H1 (cell line): ENCODE data around the gene CMTR2. TPM values are rescaled to one million over a fixed set of nuclear protein-coding genes. Genes with fewer than 3 reads are reported as not detected.

Experiments
- CTCF ChIA-PET: fragments of 300-600 bp; sonication (Branson Sonifier 250); formaldehyde crosslinking; loops from one replicate; lab custom pipeline; 2021; ENCODE audit not compliant: partially characterized antibody; lab: Charles Lee
- POLR2A ChIA-PET: fragments of 300-600 bp; sonication (Branson Sonifier 250); formaldehyde crosslinking; loops from one replicate; lab custom pipeline; 2021; ENCODE audit warnings: inconsistent platforms; ENCODE audit not compliant: partially characterized antibody; lab: Charles Lee
- DNase-seq, 2 experiments: peaks; one replicate each; pipeline versions ENCODE4 v3.0.0 to v3.0.0-alpha.2; 2010 to 2022; ENCODE audit warnings: low spot score in 2 of 2, low read depth in 1 of 2, mixed read lengths in 1 of 2
- FAIRE-seq: peaks from 2 replicates; lab custom pipeline; 2011; peaks lifted over from hg19 to GRCh38; lab: Jason Lieb, UNC
- H2AFZ ChIP-seq: 2 replicates; pipeline ENCODE4 v1.8.1; 2012; ENCODE audit warnings: low read length, inconsistent platforms
- H2AK5ac ChIP-seq: 2 replicates; pipeline ENCODE4 v1.6.1; 2013; ENCODE audit warnings: low read depth, low read length
- H2BK120ac ChIP-seq: replicated peaks from 2 replicates; pipeline ENCODE3; 2013; ENCODE audit warnings: low read depth, low read length, inconsistent platforms
- H2BK12ac ChIP-seq: 2 replicates; pipeline ENCODE4 v1.6.1; 2013; ENCODE audit warnings: low read depth, low read length
- H2BK15ac ChIP-seq: 2 replicates; pipeline ENCODE4 v1.6.1; 2013; ENCODE audit warnings: low read length
- H2BK20ac ChIP-seq: 2 replicates; pipeline ENCODE4 v1.6.1; 2013; ENCODE audit warnings: low read length
- H2BK5ac ChIP-seq: 2 replicates; pipeline ENCODE4 v1.6.1; 2013; ENCODE audit warnings: low read depth, low read length
- H3K14ac ChIP-seq: 2 replicates; pipeline ENCODE4 v1.6.1; 2013; ENCODE audit warnings: inconsistent platforms; ENCODE audit not compliant: insufficient read length
- H3K18ac ChIP-seq: 2 replicates; pipeline ENCODE4 v1.6.1; 2013; ENCODE audit warnings: low read length; ENCODE audit errors: extremely low read depth
- H3K23ac ChIP-seq: 2 replicates; pipeline ENCODE4 v1.6.1; 2013; ENCODE audit warnings: inconsistent platforms; ENCODE audit not compliant: insufficient read length
- H3K23me2 ChIP-seq: 2 replicates; pipeline ENCODE4 v1.6.1; 2013; ENCODE audit warnings: low read depth, low read length
- H3K27ac ChIP-seq: 2 replicates; pipeline ENCODE4 v1.6.1; 2011; ENCODE audit warnings: low read depth, low read length, inconsistent platforms
- H3K27me3 ChIP-seq, 4 experiments: replicated peaks in 1 of 4; 1 replicate in 1 of 4; 2 replicates in 3 of 4; pipeline versions ENCODE4 v1.6.1 to v1.8.1; 2011 to 2013; ENCODE audit warnings: low read length in 3 of 4, mild to moderate bottlenecking in 3 of 4, inconsistent platforms in 2 of 4, mixed read lengths in 2 of 4, moderate library complexity in 1 of 4; ENCODE audit not compliant: control insufficient read depth in 3 of 4, insufficient read depth in 3 of 4; ENCODE audit errors: extremely low read depth in 1 of 4
- H3K36me3 ChIP-seq, 4 experiments: 2 replicates each; pipeline versions ENCODE4 v1.6.1 to v1.8.1; 2011 to 2013; ENCODE audit warnings: mild to moderate bottlenecking in 4 of 4, low read length in 3 of 4, moderate library complexity in 2 of 4, control low read depth in 1 of 4, inconsistent platforms in 1 of 4; ENCODE audit not compliant: insufficient read depth in 4 of 4, control insufficient read depth in 2 of 4
- H3K4ac ChIP-seq: replicated peaks from 2 replicates; pipeline ENCODE3; 2013; ENCODE audit warnings: low read length, low read depth, mixed read lengths, inconsistent platforms; ENCODE audit not compliant: insufficient read length
- H3K4me1 ChIP-seq, 4 experiments: replicated peaks in 1 of 4; 1 replicate in 1 of 4; 2 replicates in 3 of 4; pipeline versions ENCODE4 v1.6.1 to v1.8.1; 2011 to 2013; ENCODE audit warnings: low read length in 3 of 4, inconsistent platforms in 2 of 4, mixed read lengths in 1 of 4; ENCODE audit not compliant: insufficient read depth in 4 of 4, control insufficient read depth in 3 of 4
- H3K4me2 ChIP-seq, 2 experiments: 2 replicates each; pipeline versions ENCODE4 v1.6.1 to v1.8.1; 2011 to 2013; ENCODE audit warnings: low read depth in 2 of 2, low read length in 2 of 2, control low read depth in 1 of 2, inconsistent platforms in 1 of 2, mild to moderate bottlenecking in 1 of 2; ENCODE audit not compliant: insufficient read depth in 1 of 2
- H3K4me3 ChIP-seq, 4 experiments: fragments of 200-600, 300-600 bp in 1 of 4; sonication (generic), shearing (Covaris generic), sonication (Bioruptor Twin) in 1 of 4; 2 replicates each; pipeline versions ENCODE4 v1.5.1 to v1.8.1; 2011 to 2016; ENCODE audit warnings: low read length in 4 of 4, low read depth in 3 of 4, control low read depth in 2 of 4, inconsistent platforms in 2 of 4, mild to moderate bottlenecking in 2 of 4, mixed read lengths in 1 of 4, moderate library complexity in 1 of 4; ENCODE audit not compliant: insufficient read depth in 2 of 4; ENCODE audit errors: extremely low read depth in 1 of 4
- H3K56ac ChIP-seq: replicated peaks from 2 replicates; pipeline ENCODE3; 2013; ENCODE audit warnings: low read depth, mild to moderate bottlenecking, mixed read lengths, low read length, inconsistent platforms; ENCODE audit not compliant: insufficient read length
- H3K79me1 ChIP-seq: 2 replicates; pipeline ENCODE4 v1.6.1; 2013; ENCODE audit warnings: low read depth, low read length, control low read depth
- H3K79me2 ChIP-seq, 2 experiments: 2 replicates each; pipeline versions ENCODE4 v1.6.1 to v1.8.1; 2012 to 2013; ENCODE audit warnings: low read length in 2 of 2, mild to moderate bottlenecking in 2 of 2, inconsistent platforms in 1 of 2; ENCODE audit not compliant: insufficient read depth in 2 of 2, control insufficient read depth in 1 of 2
- H3K9ac ChIP-seq, 4 experiments: replicated peaks in 1 of 4; 1 replicate in 1 of 4; 2 replicates in 3 of 4; pipeline versions ENCODE4 v1.6.1 to v1.8.1; 2011 to 2013; ENCODE audit warnings: low read depth in 3 of 4, low read length in 3 of 4, control low read depth in 2 of 4, mild to moderate bottlenecking in 2 of 4, moderate library complexity in 2 of 4, inconsistent platforms in 1 of 4; ENCODE audit errors: extremely low read depth in 1 of 4
- H3K9me3 ChIP-seq, 2 experiments: 2 replicates each; pipeline versions ENCODE4 v1.6.1 to v1.8.1; 2012 to 2013; ENCODE audit warnings: mild to moderate bottlenecking in 2 of 2, moderate library complexity in 2 of 2, control low read depth in 1 of 2, inconsistent platforms in 1 of 2, low read depth in 1 of 2, low read length in 1 of 2, mixed read lengths in 1 of 2; ENCODE audit not compliant: insufficient read depth in 2 of 2
- H4K20me1 ChIP-seq, 2 experiments: replicated peaks in 1 of 2; 2 replicates each; pipeline versions ENCODE3 to v1.8.1; 2011 to 2013; ENCODE audit warnings: inconsistent platforms in 2 of 2, low read length in 2 of 2, mild to moderate bottlenecking in 1 of 2; ENCODE audit not compliant: insufficient read depth in 2 of 2, control insufficient read depth in 1 of 2
- H4K5ac ChIP-seq: 2 replicates; pipeline ENCODE4 v1.6.1; 2013; ENCODE audit warnings: low read length, low read depth, mixed read lengths, inconsistent platforms; ENCODE audit not compliant: insufficient read length
- H4K8ac ChIP-seq: 2 replicates; pipeline ENCODE4 v1.8.0; 2013; ENCODE audit warnings: mild to moderate bottlenecking, moderate library complexity, low read length, inconsistent platforms; ENCODE audit not compliant: insufficient read depth; ENCODE audit errors: extremely low read depth
- H4K91ac ChIP-seq: replicated peaks from 2 replicates; pipeline ENCODE3; 2013; ENCODE audit warnings: low read length, mixed read lengths, inconsistent platforms; ENCODE audit not compliant: insufficient read length
- EZH2 ChIP-seq: fragments of 200-600 bp; sonication (generic); IDR thresholded peaks from 2 replicates; pipeline ENCODE4 v1.7.1; 2012; ENCODE audit warnings: low read depth, mild to moderate bottlenecking, moderate library complexity, low read length, inconsistent platforms; ENCODE audit not compliant: severe bottlenecking
- TEAD4 ChIP-seq: IDR thresholded peaks from 2 replicates; pipeline ENCODE4 v1.6.1; 2012; ENCODE audit warnings: low read depth, low read length, inconsistent platforms, mixed read lengths
- WGBS, 2 experiments: shearing (Covaris generic) in 1 of 2; methylation state at CpG; one replicate each; pipeline versions ENCODE4 v1.1.6 to v1.1.7; 2013 to 2015; ENCODE audit warnings: low lambda C conversion rate in 2 of 2, mixed read lengths in 2 of 2, inconsistent platforms in 1 of 2, low coverage in 1 of 2, missing lambda C conversion rate in 1 of 2; ENCODE audit not compliant: insufficient replicate concordance in 2 of 2, insufficient coverage in 1 of 2, insufficient read length in 1 of 2; ENCODE audit errors: extremely low coverage in 1 of 2, missing lambda C conversion rate in 1 of 2; 5-methylcytosine and 5-hydroxymethylcytosine counted together
- polyA plus RNA-seq, 7 experiments: library from polyadenylated mRNA; depleted of rRNA in 3 of 7; stranded (reverse) in 5 of 7; unstranded in 2 of 7; fragments of >200 nt in 5 of 7; fragments of 200-250 nt in 2 of 7; gene quantifications; 1 replicate in 5 of 7; 2 replicates in 1 of 7; 4 replicates in 1 of 7; pipeline versions ENCODE4 v1.2.1 to v1.2.3, GENCODE V29; 2011 to 2013; ENCODE audit warnings: missing spikeins in 2 of 7, mixed read lengths in 2 of 7
- total RNA-seq: library from RNA; stranded (reverse); fragmentation: NEBNext Ultra II Directional; extraction: Animal tissue kit (Norgen Biotek cat#: 25700); gene quantifications from 2 replicates; pipeline ENCODE4 v1.2.1, GENCODE V29; 2021

The CMTR2 gene
- total and polyA plus RNA-seq, 2 of the 8 experiments (the other 6 are each of a cell fraction or from before 2014, with no cell fraction given): 8.5 to 12.8 TPM

GRCh38 chr16:71287911-71288310 lies 1.3 kb downstream of the CMTR2 start:
- Histone ChIP-seq H3K36me3 (peaks cover 10 to 27% (median 17%) of the 10 kb centered on the region in 4 experiments), H3K23ac (no peak overlapping the region), H4K20me1 (no peaks in the 10 kb centered on the region), H3K27ac (no peak overlapping the region), H3K4ac (no peak overlapping the region), H2BK120ac (no peak overlapping the region), H3K27me3 (no peaks in the 10 kb centered on the region), H2BK15ac (0 out of 2 replicates have a peak overlapping the region, but pooled peaks have one; percentile 8), H2BK20ac (no peak overlapping the region), H3K79me1 (no peaks in the 10 kb centered on the region), H3K23me2 (peaks cover 2% of the 10 kb centered on the region; the same call in 1 of the 2 replicates), H3K18ac (no peak overlapping the region), H3K4me1 (peaks cover 0 to 7% (median 2%) of the 10 kb centered on the region in 4 experiments; a peak in 4 of 7 replicates), H2BK5ac (no peak overlapping the region), H3K9me3 (no peaks in the 10 kb centered on the region), H3K9ac (no peak overlapping the region; a peak in 1 of 7 replicates), H3K4me3 (peak overlapping the region; percentile 54 to 81 (median 70); a peak in 5 of 8 replicates), H3K79me2 (peaks cover 0 to 20% of the 10 kb centered on the region in 2 experiments; a peak in 2 of 4 replicates), H2BK12ac (peak overlapping the region; percentile 39; the same call in 1 of the 2 replicates), H2AFZ (no peak overlapping the region), H3K56ac (no peak overlapping the region), H4K5ac (no peak overlapping the region), H2AK5ac (no peak overlapping the region), H4K91ac (no peak overlapping the region), H3K4me2 (peak overlapping the region; percentile 63 to 79), H4K8ac (no peak overlapping the region), H3K14ac (no peak overlapping the region)
- peak; percentile 10; the same call in 1 of the 2 replicates for TF ChIP-seq TEAD4
- TF ChIP-seq EZH2: no peak
- DNase-seq (no peak), FAIRE-seq (no peak)
- ChIA-PET POLR2A (interaction anchor here (0.7 to 1.3 kb wide), 4 partner anchors 33 to 1679 kb away, joined by 3 to 5 read pairs (median 3); no protein-coding TSS in a partner anchor), CTCF (interaction anchor here (0.7 to 1.9 kb wide), 3 partner anchors 24 to 121 kb away, joined by 3 to 6 read pairs (median 3); no protein-coding TSS in a partner anchor)
- 94% methylated on average over 3 of the region's 3 CpGs; no CpG with 5 or more reads in 1 of the 2 experiments for WGBS, 2 experiments
